Neural cell (in vitro differentiated cells): Measurements from ENCODE around the gene LMO3. TPM values are rescaled to one million over a fixed set of nuclear protein-coding genes. Genes with fewer than 3 reads are reported as not detected.

ENCODE experiments used
- H2AFZ ChIP-seq: fragments of 200-600, 300-800 bp; sonication (generic), shearing (Covaris generic); 2 replicates; pipeline ENCODE4 v1.6.0; 2014; ENCODE audit warnings: low read depth, mild to moderate bottlenecking, antibody characterized with exemption, low read length, moderate library complexity
- H3F3A ChIP-seq: fragments of 200-600 bp; shearing (Covaris generic); 2 replicates; pipeline ENCODE4 v1.6.1; 2016; ENCODE audit warnings: mild to moderate bottlenecking, moderate library complexity, mixed read lengths, antibody characterized with exemption, low read length; ENCODE audit not compliant: insufficient read depth, poor library complexity, severe bottlenecking
- H3K27ac ChIP-seq: fragments of 200-600, 300-800 bp; sonication (generic), shearing (Covaris generic); 2 replicates; pipeline ENCODE4 v1.5.1; 2014; ENCODE audit warnings: mild to moderate bottlenecking, low read length, moderate library complexity
- H3K27me3 ChIP-seq: fragments of 300-800, 200-600 bp; sonication (generic), shearing (Covaris generic); 2 replicates; pipeline ENCODE4 v1.6.0; 2014; ENCODE audit warnings: mild to moderate bottlenecking, low read depth, low read length, moderate library complexity; ENCODE audit not compliant: insufficient read depth
- H3K36me3 ChIP-seq: fragments of 300-800, 200-600 bp; sonication (generic), shearing (Covaris generic); 2 replicates; pipeline ENCODE4 v1.5.1; 2014; ENCODE audit warnings: mild to moderate bottlenecking, antibody characterized with exemption, low read length, moderate library complexity; ENCODE audit not compliant: insufficient read depth
- H3K4me2 ChIP-seq: fragments of 300-800, 200-600 bp; sonication (generic), shearing (Covaris generic); 2 replicates; pipeline ENCODE4 v1.6.0; 2014; ENCODE audit warnings: mild to moderate bottlenecking, low read length
- H3K4me3 ChIP-seq: fragments of 300-800, 200-600 bp; sonication (generic), shearing (Covaris generic); 2 replicates; pipeline ENCODE4 v1.5.1; 2014; ENCODE audit warnings: mild to moderate bottlenecking, low read length, moderate library complexity
- H3K79me2 ChIP-seq: fragments of 200-600 bp; shearing (Covaris generic); replicated peaks from 2 replicates; pipeline ENCODE4 v1.6.0; 2014; ENCODE audit warnings: mild to moderate bottlenecking, low read length, moderate library complexity; ENCODE audit not compliant: insufficient read depth
- H3K9ac ChIP-seq: fragments of 300-800, 200-600 bp; sonication (generic), shearing (Covaris generic); 2 replicates; pipeline ENCODE4 v1.6.1; 2016; ENCODE audit warnings: mild to moderate bottlenecking, low read length, mixed read lengths
- H3K9me2 ChIP-seq: fragments of 200-600 bp; shearing (Covaris generic); 2 replicates; pipeline ENCODE4 v1.6.1; 2016; ENCODE audit warnings: mild to moderate bottlenecking, low read length, mixed read lengths; ENCODE audit not compliant: insufficient read depth
- H3K9me3 ChIP-seq: fragments of 200-600, 300-800 bp; sonication (generic), shearing (Covaris generic); 2 replicates; pipeline ENCODE4 v1.6.1; 2016; ENCODE audit warnings: mild to moderate bottlenecking, mixed run types, low read length, moderate library complexity, mixed read lengths
- H4K20me1 ChIP-seq: fragments of 200-600 bp; shearing (Covaris generic); 2 replicates; pipeline ENCODE4 v1.6.1; 2016; ENCODE audit warnings: mild to moderate bottlenecking, mixed run types; ENCODE audit not compliant: insufficient read depth
- CTCF ChIP-seq: fragments of 450-650 bp; IDR thresholded peaks from 2 replicates; pipeline ENCODE4 v1.5.1; 2014; ENCODE audit warnings: antibody characterized with exemption, mild to moderate bottlenecking, moderate library complexity; ENCODE audit not compliant: poor library complexity, severe bottlenecking
- EP300 ChIP-seq: fragments of 450-650 bp; conservative IDR thresholded peaks from 2 replicates; pipeline ENCODE4 v1.6.1; 2014; ENCODE audit warnings: antibody characterized with exemption, mild to moderate bottlenecking, moderate library complexity; ENCODE audit not compliant: poor library complexity, severe bottlenecking
- EZH2 ChIP-seq: fragments of 200-600, 300-800 bp; shearing (Covaris generic), sonication (generic); IDR thresholded peaks from 2 replicates; pipeline ENCODE4 v1.6.1; 2014; ENCODE audit warnings: antibody characterized with exemption, low read length, borderline replicate concordance, mild to moderate bottlenecking; ENCODE audit not compliant: insufficient read depth, poor library complexity, severe bottlenecking
- MXI1 ChIP-seq: fragments of 450-650 bp; conservative IDR thresholded peaks from 2 replicates; pipeline ENCODE4 v1.6.1; 2014; ENCODE audit warnings: antibody characterized with exemption, mild to moderate bottlenecking; ENCODE audit not compliant: poor library complexity, severe bottlenecking
- POLR2AphosphoS5 ChIP-seq: IDR thresholded peaks from 2 replicates; pipeline ENCODE4 v1.6.1; 2012
- RAD21 ChIP-seq: fragments of 450-650 bp; conservative IDR thresholded peaks from 2 replicates; pipeline ENCODE4 v1.6.1; 2014; ENCODE audit warnings: antibody characterized with exemption, mild to moderate bottlenecking, moderate library complexity
- REST ChIP-seq: IDR thresholded peaks from 2 replicates; pipeline ENCODE4 v1.6.1; 2012; ENCODE audit warnings: borderline replicate concordance
- SMC3 ChIP-seq: fragments of 450-650 bp; conservative IDR thresholded peaks from 2 replicates; pipeline ENCODE4 v1.6.1; 2014; ENCODE audit warnings: antibody characterized with exemption, mild to moderate bottlenecking, moderate library complexity; ENCODE audit not compliant: poor library complexity
- TAF1 ChIP-seq: IDR thresholded peaks from 2 replicates; pipeline ENCODE4 v1.6.1; 2012; ENCODE audit warnings: low read depth
- polyA plus RNA-seq: library from polyadenylated mRNA; depleted of rRNA; stranded (reverse); fragments of >200 nt; gene quantifications from 2 replicates; pipeline ENCODE4 v1.2.3, GENCODE V29; 2014

Gene LMO3
- polyA plus RNA-seq, 1 donor from 2014 or later: 42.8 TPM

- no peak overlapping the region for H3K27ac ChIP-seq
- no peaks in the 10 kb centered on the region for H4K20me1 ChIP-seq
- H3K9ac ChIP-seq: no peak overlapping the region
- no peak overlapping the region for H3K4me3 ChIP-seq
- TF ChIP-seq RAD21 (no peak), SMC3 (no peak), POLR2AphosphoS5 (no peak), MXI1 (no peak), EZH2 (no peak), EP300 (no peak), CTCF (no peak), REST (no peak), TAF1 (no peak)
- H2AFZ ChIP-seq: no peak overlapping the region
- no peaks in the 10 kb centered on the region for H3K79me2 ChIP-seq
- H3K27me3 ChIP-seq: no peaks in the 10 kb centered on the region
- no peaks in the 10 kb centered on the region for H3K36me3 ChIP-seq
- H3F3A ChIP-seq: no peaks in the 10 kb centered on the region
- no peak overlapping the region for H3K4me2 ChIP-seq
- H3K9me2 ChIP-seq: no peaks in the 10 kb centered on the region
- H3K9me3 ChIP-seq: no peaks in the 10 kb centered on the region
Observed at GRCh38 chr12:16573398-16574077, 32.4 kb downstream of the LMO3 start.

GRCh38 chr12:16568873-16569272, 37.1 kb downstream of the LMO3 start:
- Histone ChIP-seq H3K27ac (no peak overlapping the region), H3K9ac (no peak overlapping the region), H3F3A (no peaks in the 10 kb centered on the region), H3K36me3 (no peaks in the 10 kb centered on the region), H3K27me3 (no peaks in the 10 kb centered on the region), H3K4me3 (no peak overlapping the region), H2AFZ (no peak overlapping the region), H3K4me2 (no peak overlapping the region), H3K9me3 (no peaks in the 10 kb centered on the region), H3K79me2 (no peaks in the 10 kb centered on the region), H4K20me1 (no peaks in the 10 kb centered on the region), H3K9me2 (no peaks in the 10 kb centered on the region)
- no peak for TF ChIP-seq REST
- no peak for TF ChIP-seq SMC3
- TF ChIP-seq EP300: no peak
- TF ChIP-seq EZH2: no peak
- no peak for TF ChIP-seq CTCF
- no peak for TF ChIP-seq MXI1
